MM.1S (cell line): Measurements from ENCODE around the gene KCNC1.

Experiments
- CTCF ChIP-seq: fragments of 300-600 bp; sonication (generic); IDR thresholded peaks from 2 replicates; pipeline ENCODE4 v1.5.1; 2016; ENCODE audit warnings: antibody characterized with exemption, low read length, mixed read lengths
- EZH2phosphoT487 ChIP-seq: fragments of 300-600 bp; sonication (generic); IDR thresholded peaks from 2 replicates; pipeline ENCODE4 v1.6.1; 2018; ENCODE audit warnings: antibody characterized with exemption, low read length

- TF ChIP-seq CTCF = no peak
- TF ChIP-seq EZH2phosphoT487 = no peak
Measured at GRCh38 chr11:17780668-17781067, 46.1 kb downstream of the KCNC1 start.
